HepG2 (cell line): ENCODE data around the gene ALK. TPM values are rescaled to one million over a fixed set of nuclear protein-coding genes. Genes with fewer than 3 reads are reported as not detected.

Experiments used
- ATAC-seq: fragments of 200-7000 bp; cut with Tn5 transposase; 3 replicates; pipeline ENCODE4 v1.9.1; 2020; ENCODE audit warnings: mild to moderate bottlenecking, moderate library complexity
- BruUV-seq: library from RNA; stranded (reverse); fragments of 400-500 nt; replicated peaks from 2 replicates; lab custom pipeline; 2021; lab: Mats Ljungman, UMichigan
- CTCF ChIA-PET: fragments of 300-600 bp; formaldehyde crosslinking; extraction: SDS; loops from one replicate; lab custom pipeline; 2021; ENCODE audit warnings: low total read pairs, inconsistent platforms, low intra/inter-chr PET ratio; lab: Yijun Ruan, JAX
- POLR2A ChIA-PET: fragments of 350-600 bp; sonication (Branson Sonifier 250); formaldehyde crosslinking; loops from one replicate; lab custom pipeline; 2020; ENCODE audit warnings: antibody characterized with exemption, inconsistent platforms; lab: Yijun Ruan, JAX
- DNase-seq: peaks from one replicate; pipeline ENCODE4 v3.0.0-alpha.2; 2015; ENCODE audit warnings: low spot score
- FAIRE-seq: peaks from 3 replicates; lab custom pipeline; 2011; peaks lifted over from hg19 to GRCh38; lab: Jason Lieb, UNC
- H2AFZ ChIP-seq: one replicate; pipeline ENCODE4 v1.6.1; 2011; ENCODE audit warnings: low read length, inconsistent platforms
- H3K27ac ChIP-seq: fragments of 300-600 bp; 3 replicates; pipeline ENCODE4 v1.8.0; 2011; ENCODE audit warnings: mixed run types, mild to moderate bottlenecking, mixed read lengths, low read length, inconsistent platforms; ENCODE audit not compliant: insufficient read depth; ENCODE audit errors: extremely low read length
- H3K27me3 ChIP-seq, 2 experiments: fragments of 200-600 bp in 1 of 2; 2 replicates in 1 of 2; 3 replicates in 1 of 2; pipeline versions ENCODE4 v1.6.0 to v1.8.0; 2011; ENCODE audit warnings: low read length in 2 of 2, mild to moderate bottlenecking in 2 of 2, moderate library complexity in 2 of 2, inconsistent platforms in 1 of 2; ENCODE audit not compliant: insufficient read depth in 2 of 2, control insufficient read depth in 1 of 2
- H3K36me3 ChIP-seq, 2 experiments: fragments of 200-600 bp in 1 of 2; replicated peaks in 1 of 2; 2 replicates in 1 of 2; 3 replicates in 1 of 2; pipeline versions ENCODE4 v1.5.1 to v1.8.0; 2011; ENCODE audit warnings: low read length in 2 of 2, inconsistent platforms in 1 of 2; ENCODE audit not compliant: insufficient read depth in 2 of 2, control insufficient read depth in 1 of 2
- H3K4me1 ChIP-seq: 2 replicates; pipeline ENCODE4 v1.5.1; 2012; ENCODE audit warnings: low read length, inconsistent platforms; ENCODE audit not compliant: insufficient read depth
- H3K4me2 ChIP-seq: 2 replicates; pipeline ENCODE4 v1.6.0; 2011; ENCODE audit warnings: low read depth, low read length, inconsistent platforms
- H3K4me3 ChIP-seq, 3 experiments: fragments of 200-600 bp in 1 of 3; sonication (generic), shearing (Covaris generic) in 1 of 3; replicated peaks in 1 of 3; 2 replicates each; pipeline ENCODE4 v1.5.1; 2011 to 2016; ENCODE audit warnings: low read length in 3 of 3, inconsistent platforms in 2 of 3, low read depth in 2 of 3, mild to moderate bottlenecking in 2 of 3, control low read depth in 1 of 3, mixed read lengths in 1 of 3; ENCODE audit not compliant: insufficient read depth in 1 of 3
- H3K79me2 ChIP-seq: one replicate; pipeline ENCODE4 v1.6.1; 2011; ENCODE audit warnings: low read length, inconsistent platforms; ENCODE audit not compliant: insufficient read depth
- H3K9ac ChIP-seq: 2 replicates; pipeline ENCODE4 v1.6.0; 2011; ENCODE audit warnings: mild to moderate bottlenecking, low read depth, low read length, inconsistent platforms; ENCODE audit not compliant: insufficient read depth
- H3K9me3 ChIP-seq: 2 replicates; pipeline ENCODE4 v1.5.1; 2012; ENCODE audit warnings: mild to moderate bottlenecking, low read length
- H4K20me1 ChIP-seq: 2 replicates; pipeline ENCODE4 v1.6.0; 2011; ENCODE audit warnings: inconsistent platforms, mild to moderate bottlenecking, low read length, moderate library complexity; ENCODE audit not compliant: insufficient read depth
- AKAP8 ChIP-seq: sonication (generic); formaldehyde crosslinking; IDR thresholded peaks from 2 replicates; pipeline ENCODE4 v1.5.1; 2020; ENCODE audit warnings: mild to moderate bottlenecking, missing genetic modification reagents
- BRF2 ChIP-seq: sonication (generic); formaldehyde crosslinking; IDR thresholded peaks from 2 replicates; pipeline ENCODE4 v1.8.1; 2022; ENCODE audit warnings: mild to moderate bottlenecking, missing genetic modification reagents
- E2F1 ChIP-seq: sonication (generic); formaldehyde crosslinking; IDR thresholded peaks from 2 replicates; pipeline ENCODE4 v1.5.0; 2020; ENCODE audit warnings: missing genetic modification reagents
- ELF4 ChIP-seq: sonication (generic); formaldehyde crosslinking; IDR thresholded peaks from 2 replicates; pipeline ENCODE4 v1.5.0; 2020; ENCODE audit warnings: missing genetic modification reagents, mild to moderate bottlenecking, moderate library complexity, borderline replicate concordance
- FOXP1 ChIP-seq, 2 experiments: fragments of 450-650 bp in 1 of 2; IDR thresholded peaks; 2 replicates each; pipeline ENCODE4 v1.6.1; 2017 to 2018; ENCODE audit warnings: antibody characterized with exemption in 1 of 2
- GPN1 ChIP-seq: sonication (generic); formaldehyde crosslinking; IDR thresholded peaks from 2 replicates; pipeline ENCODE4 v1.5.1; 2020; ENCODE audit warnings: missing genetic modification reagents, borderline replicate concordance
- KDM6A ChIP-seq: IDR thresholded peaks from 2 replicates; pipeline ENCODE4 v1.6.1; 2016; ENCODE audit warnings: low read depth
- RARG ChIP-seq: sonication (generic); formaldehyde crosslinking; IDR thresholded peaks from 2 replicates; pipeline ENCODE4 v1.4.0; 2020; ENCODE audit warnings: low read depth, mild to moderate bottlenecking, missing genetic modification reagents
- REL ChIP-seq: sonication (generic); formaldehyde crosslinking; conservative IDR thresholded peaks from 2 replicates; pipeline ENCODE4 v1.8.0; 2022; ENCODE audit warnings: mild to moderate bottlenecking, missing genetic modification reagents, moderate library complexity
- SIX4 ChIP-seq: sonication (generic); formaldehyde crosslinking; IDR thresholded peaks from 2 replicates; pipeline ENCODE4 v1.4.0; 2020; ENCODE audit warnings: missing genetic modification reagents
- TEAD2 ChIP-seq: sonication (generic); formaldehyde crosslinking; IDR thresholded peaks from 2 replicates; pipeline ENCODE4 v1.9.0; 2021; ENCODE audit warnings: missing genetic modification reagents
- TFDP1 ChIP-seq: IDR thresholded peaks from 2 replicates; pipeline ENCODE4 v1.6.1; 2016; ENCODE audit warnings: missing compliant biosample characterization, missing genetic modification reagents, borderline replicate concordance
- THAP11 ChIP-seq: IDR thresholded peaks from 2 replicates; pipeline ENCODE4 v1.6.1; 2016; ENCODE audit warnings: missing biosample characterization, missing genetic modification reagents
- ZNF550 ChIP-seq: sonication (generic); formaldehyde crosslinking; IDR thresholded peaks from 2 replicates; pipeline ENCODE4 v1.4.0; 2020; ENCODE audit warnings: mild to moderate bottlenecking, missing genetic modification reagents, borderline replicate concordance
- ZNF577 ChIP-seq: sonication (generic); formaldehyde crosslinking; IDR thresholded peaks from 2 replicates; pipeline ENCODE4 v1.4.0; 2020; ENCODE audit warnings: mild to moderate bottlenecking, low read depth, missing genetic modification reagents, borderline replicate concordance
- WGBS: methylation state at CpG from one replicate; pipeline ENCODE4 v1.1.6; 2017; ENCODE audit warnings: low lambda C conversion rate; 5-methylcytosine and 5-hydroxymethylcytosine counted together
- in situ Hi-C: cut with HindIII; loops from 2 replicates; pipeline ENCODE4 v1.10.0; 2017; ENCODE audit warnings: low pct_unique_long_range_greater_than_20kb; ENCODE audit not compliant: extremely low pct_ligation_motif_present
- intact Hi-C: fragments of 100-400 bp; cut with micrococcal nuclease; formaldehyde crosslinking; loops from one replicate; pipeline ENCODE4 v1.10.0; 2022; ENCODE audit not compliant: unreplicated experiment
- polyA plus RNA-seq, 8 experiments: library from polyadenylated mRNA; depleted of rRNA in 3 of 8; stranded (reverse) in 7 of 8; unstranded in 1 of 8; fragments of >200 nt; fragmentation: Illumina TruSeq in 4 of 8; extraction: Trizol in 4 of 8; gene quantifications; 2 replicates each; pipeline versions ENCODE4 v1.2.1 to v1.2.3, GENCODE V29; 2011 to 2016; ENCODE audit warnings: low read depth in 4 of 8, missing spikeins in 1 of 8, mixed read lengths in 1 of 8; ENCODE audit not compliant: insufficient read depth in 1 of 8
- total RNA-seq, 5 experiments: library from RNA; depleted of rRNA; stranded (reverse); fragments of >200 nt; fragmentation: Illumina TruSeq; extraction: Trizol; gene quantifications; 2 replicates each; pipeline ENCODE4 v1.2.3, GENCODE V29; 2016; ENCODE audit warnings: low read depth in 1 of 5

The ALK gene
- total and polyA plus RNA-seq, 2 of the 13 experiments (the other 11 are each of a cell fraction or from before 2014, with no cell fraction given), result not detected

- Histone ChIP-seq H3K4me1 (no peaks in the 10 kb centered on the region), H3K9me3 (no peaks in the 10 kb centered on the region), H3K4me3 (no peak overlapping the region), H2AFZ (no peak overlapping the region), H3K79me2 (no peaks in the 10 kb centered on the region), H3K4me2 (no peak overlapping the region), H4K20me1 (no peaks in the 10 kb centered on the region), H3K9ac (no peak overlapping the region), H3K27ac (no peak overlapping the region), H3K27me3 (peaks cover 2 to 31% of the 10 kb centered on the region in 2 experiments; a peak in 4 of 5 replicates), H3K36me3 (no peaks in the 10 kb centered on the region)
- ATAC-seq, result no peak
- in situ Hi-C loops (no loop called here), intact Hi-C loops (no loop called here)
- ChIA-PET POLR2A (no interaction called here), CTCF (no interaction called here)
- 0% methylated on average over 1 of the region's 1 CpG for WGBS
- FAIRE-seq, result no peak
- no peak for TF ChIP-seq ZNF577 (CRISPR knock-in tag)
- no peak for TF ChIP-seq E2F1 (CRISPR knock-in tag)
- no peak for TF ChIP-seq TEAD2
- no peak for TF ChIP-seq RARG (CRISPR knock-in tag)
- TF ChIP-seq REL (CRISPR knock-in tag), result no peak
- no peak for TF ChIP-seq TFDP1 (CRISPR knock-in tag)
- no peak for TF ChIP-seq BRF2
- TF ChIP-seq FOXP1 (IDR thresholded peaks at IDR 0.05), result no peak
- no peak for TF ChIP-seq FOXP1 (CRISPR knock-in tag; IDR thresholded peaks at IDR 0.05)
- no peak for TF ChIP-seq AKAP8 (CRISPR knock-in tag)
- no peak for TF ChIP-seq KDM6A (CRISPR knock-in tag)
- TF ChIP-seq ELF4 (CRISPR knock-in tag), result no peak
- no peak for TF ChIP-seq GPN1 (CRISPR knock-in tag)
- no peak for TF ChIP-seq SIX4 (CRISPR knock-in tag)
- no peak for TF ChIP-seq THAP11 (CRISPR knock-in tag)
- TF ChIP-seq ZNF550 (CRISPR knock-in tag), result no peak
- DNase-seq, result no peak
- BruUV-seq, result no TSS peak
These were observed 110.0 kb downstream of the ALK start for GRCh38 chr2:29811378-29811777.
